Endometrial microvascular endothelial cells (primary cell): Measurements from ENCODE around the gene DEGS2. TPM values are rescaled to one million over a fixed set of nuclear protein-coding genes. Genes with fewer than 3 reads are reported as not detected.
"Not testable (repeated sequence)": the region's sequence is repeated elsewhere in the genome, so short reads cannot be mapped to it uniquely, and the experiment has no call there.

Experiments
- in situ Hi-C: cut with HindIII; loops from 2 replicates; pipeline ENCODE4 v1.10.0; 2017; ENCODE audit warnings: low sequenced_read_pairs, low pct_unique_long_range_greater_than_20kb; ENCODE audit errors: inconsistent ontology term
- total RNA-seq: library from RNA; depleted of rRNA; stranded (reverse); fragments of >200 nt; gene quantifications from one replicate; pipeline ENCODE4 v1.2.3, GENCODE V29; 2015; ENCODE audit errors: inconsistent ontology term

The DEGS2 gene
- total RNA-seq, result not detected

DNA sequence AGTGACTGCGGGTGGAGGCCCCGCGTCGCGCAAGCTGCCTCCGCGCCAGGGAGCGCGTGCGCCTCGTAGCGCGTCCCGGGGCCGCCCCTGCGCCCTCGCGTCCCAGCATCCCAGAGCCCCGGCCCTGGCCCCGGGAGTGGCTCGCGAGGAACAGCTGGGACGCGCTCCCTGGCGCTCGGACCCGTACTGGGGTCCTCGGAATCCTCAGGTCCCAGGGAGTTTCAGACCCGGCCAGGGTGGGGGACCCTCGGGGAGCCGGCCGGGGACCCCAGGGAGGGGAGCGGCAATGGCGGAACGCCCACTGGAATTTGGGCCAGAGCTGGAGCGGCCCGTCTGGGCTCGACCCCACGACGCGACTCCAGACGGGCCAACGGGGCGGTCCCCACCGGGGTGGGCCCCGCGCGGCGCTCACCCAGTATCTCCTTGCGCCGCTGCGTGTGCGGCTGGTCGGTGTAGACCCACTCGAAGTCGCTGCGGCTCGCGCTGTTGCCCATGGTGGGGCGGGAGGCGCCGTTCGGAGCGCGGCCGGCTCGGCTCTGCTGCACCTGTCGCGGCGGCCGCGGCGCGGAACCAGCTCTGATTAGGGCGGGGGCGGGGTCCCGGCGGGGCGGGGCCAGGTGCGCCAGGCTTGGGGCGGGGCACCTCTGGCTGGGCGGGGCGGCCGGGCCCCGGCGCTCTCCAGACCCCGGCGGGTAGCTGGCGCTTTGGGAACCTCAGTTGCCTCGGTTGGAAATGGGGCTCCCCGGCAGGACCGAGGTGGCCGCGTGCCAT lies at the start of gene DEGS2:
DEGS2 (minus strand) TSS at position 552 of the 771 bp plus-strand sequence; CDS start at position 494, 58 bp downstream.
- in situ Hi-C loops, result no loop called here

DNA sequence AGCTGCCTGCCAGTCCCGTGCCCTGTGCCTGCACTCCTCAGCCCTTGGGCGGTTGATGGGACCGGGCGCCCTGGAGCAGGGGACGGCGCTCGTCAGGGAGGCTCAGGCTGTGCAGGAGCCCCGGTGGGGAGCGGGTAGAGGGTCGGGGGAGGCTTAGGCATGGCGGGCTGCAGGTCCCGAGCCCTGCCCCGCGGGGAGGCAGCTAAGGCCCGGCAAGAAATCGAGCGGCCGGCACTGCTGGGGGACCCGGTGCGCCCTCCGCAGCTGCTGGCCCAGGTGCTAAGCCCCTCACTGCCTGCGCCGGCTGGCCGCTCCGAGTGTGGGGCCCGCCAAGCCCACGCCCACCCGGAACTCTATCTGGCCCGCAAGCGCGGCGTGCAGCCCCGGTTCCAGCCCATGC lies 48.7 kb upstream of the DEGS2 start:
- in situ Hi-C loops, result not testable (repeated sequence)

DNA sequence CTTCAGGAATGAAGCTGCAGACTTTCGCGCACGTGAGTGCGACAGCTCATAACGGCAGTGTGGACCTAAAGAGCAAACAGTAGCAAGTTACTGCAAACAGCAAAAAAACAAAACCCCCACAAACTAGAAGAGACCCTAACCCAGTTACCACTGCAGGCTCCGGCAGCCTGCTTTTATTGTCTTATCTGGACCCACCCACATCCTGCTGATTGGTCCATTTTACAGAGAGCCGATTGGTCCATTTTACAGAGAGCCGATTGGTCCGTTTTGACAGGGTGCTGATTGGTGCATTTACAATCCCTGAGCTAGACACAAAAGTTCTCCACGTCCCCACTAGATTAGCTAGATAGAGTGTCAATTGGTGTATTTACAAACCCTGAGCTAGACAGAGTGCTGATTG lies 48.1 kb upstream of the DEGS2 start:
- in situ Hi-C loops, result not testable (repeated sequence)

DNA sequence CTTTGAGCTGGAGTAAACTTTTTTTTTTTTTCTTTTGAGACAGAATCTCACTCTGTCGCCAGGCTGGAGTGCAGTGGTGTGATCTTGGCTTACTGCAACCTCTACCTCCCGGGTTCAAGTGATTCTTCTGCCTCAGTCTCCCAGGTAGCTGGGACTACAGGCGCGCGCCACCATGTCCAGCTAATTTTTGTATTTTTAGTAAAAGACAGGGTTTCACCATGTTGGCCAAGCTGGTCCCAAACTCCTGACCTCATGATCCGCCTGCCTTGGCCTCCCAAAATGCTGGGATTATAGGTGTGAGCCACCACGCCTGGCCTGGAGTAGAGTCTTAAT lies 45.4 kb upstream of the DEGS2 start:
- in situ Hi-C loops, result not testable (repeated sequence)

DNA sequence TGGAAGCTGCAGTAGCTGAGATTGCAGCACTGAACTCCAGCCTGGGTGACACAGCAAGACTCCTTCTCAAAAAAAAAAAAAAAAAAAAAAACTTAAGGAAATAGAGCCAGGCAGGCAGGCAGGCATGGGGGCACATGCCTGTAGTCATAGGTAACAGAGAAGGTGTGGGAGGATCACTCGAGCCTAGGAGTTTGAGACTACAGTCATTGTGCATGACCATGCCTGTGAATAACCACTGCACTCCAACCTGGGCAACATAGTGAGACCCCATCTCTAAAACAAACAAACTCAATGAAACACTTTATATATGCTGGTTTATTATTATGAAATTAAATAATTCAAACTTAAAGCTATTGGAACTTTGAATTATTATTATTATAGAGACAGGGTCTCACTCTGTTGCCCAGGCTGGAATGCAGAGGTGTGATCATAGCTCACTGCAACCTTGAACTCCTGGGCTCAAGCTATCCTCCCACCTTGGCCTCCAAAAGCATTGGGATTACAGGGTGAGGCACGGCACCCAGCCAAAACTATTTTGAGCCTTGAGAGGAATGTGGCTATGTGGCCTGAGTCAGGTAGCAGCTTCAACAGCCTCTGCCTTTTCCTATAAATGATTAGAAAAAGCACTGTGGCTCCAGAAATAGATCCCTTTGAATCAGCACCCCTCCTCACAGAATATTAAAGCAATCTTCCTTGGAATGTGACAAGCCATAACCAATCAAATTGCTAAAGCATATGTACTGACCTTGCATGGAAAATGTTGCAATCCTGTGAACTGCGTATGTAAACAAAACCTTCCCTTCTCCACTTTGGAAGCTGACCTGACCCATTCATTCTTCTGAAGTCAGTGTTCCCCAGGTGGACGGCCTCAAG lies 44.8 kb upstream of the DEGS2 start:
- in situ Hi-C loops, result no loop called here

DNA sequence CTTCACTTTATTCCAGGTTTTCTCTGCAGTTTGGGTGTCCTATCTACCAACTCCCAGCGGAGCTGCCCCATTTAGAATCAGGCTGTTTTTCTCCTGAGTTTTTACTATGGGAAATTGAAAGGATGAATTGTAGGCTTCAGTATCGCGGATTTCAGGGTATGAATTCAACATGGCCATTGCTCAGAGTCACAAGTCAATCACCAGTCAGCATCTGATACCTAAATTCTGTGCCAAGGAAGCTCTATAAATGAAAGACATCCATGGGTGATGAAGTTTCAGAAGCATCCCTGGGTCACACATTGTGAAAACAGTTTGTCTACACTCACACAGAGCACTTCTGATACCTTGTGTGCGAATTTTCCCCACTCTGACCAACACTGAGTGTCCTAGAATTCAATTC lies 43.7 kb upstream of the DEGS2 start:
- in situ Hi-C loops, result no loop called here

DNA sequence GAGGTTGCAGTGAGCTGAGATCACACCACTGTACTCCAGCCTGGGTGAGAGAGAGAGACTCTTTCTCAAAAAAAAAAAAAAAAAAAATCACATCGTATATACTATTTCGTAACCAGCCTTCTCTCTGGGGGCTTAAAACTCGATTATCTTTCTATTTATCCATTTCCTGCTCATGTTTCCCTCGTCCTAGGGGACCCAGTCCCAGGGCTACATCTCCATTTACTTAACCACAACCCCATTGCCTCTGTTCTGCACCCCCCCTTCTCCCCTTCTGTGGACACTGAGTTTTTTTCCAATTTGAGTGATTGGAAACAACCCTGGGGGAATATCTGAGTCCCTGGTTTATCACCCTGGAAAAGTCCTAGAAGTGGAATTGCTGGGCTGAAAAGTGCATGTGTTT lies 43.3 kb upstream of the DEGS2 start:
- in situ Hi-C loops, result no loop called here

DNA sequence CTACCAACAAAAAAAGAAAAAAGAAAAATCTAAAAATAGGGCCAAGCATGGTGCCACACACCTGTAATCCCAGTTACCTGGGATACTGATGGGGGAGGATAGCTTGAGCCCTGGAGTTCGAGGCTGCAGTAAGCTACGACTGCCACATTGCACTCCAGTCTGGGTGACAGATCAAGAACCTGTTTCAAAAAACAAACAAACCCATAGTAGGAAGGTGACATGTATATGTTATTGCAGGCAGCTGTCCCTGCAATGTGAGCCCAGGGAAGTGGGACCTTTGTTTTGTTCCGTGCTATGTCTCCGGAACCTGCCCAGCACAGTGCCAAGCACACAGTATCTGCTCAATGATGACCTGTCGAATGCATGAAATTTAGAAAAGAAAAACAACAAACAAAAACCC lies 42.3 kb upstream of the DEGS2 start:
- in situ Hi-C loops, result no loop called here

DNA sequence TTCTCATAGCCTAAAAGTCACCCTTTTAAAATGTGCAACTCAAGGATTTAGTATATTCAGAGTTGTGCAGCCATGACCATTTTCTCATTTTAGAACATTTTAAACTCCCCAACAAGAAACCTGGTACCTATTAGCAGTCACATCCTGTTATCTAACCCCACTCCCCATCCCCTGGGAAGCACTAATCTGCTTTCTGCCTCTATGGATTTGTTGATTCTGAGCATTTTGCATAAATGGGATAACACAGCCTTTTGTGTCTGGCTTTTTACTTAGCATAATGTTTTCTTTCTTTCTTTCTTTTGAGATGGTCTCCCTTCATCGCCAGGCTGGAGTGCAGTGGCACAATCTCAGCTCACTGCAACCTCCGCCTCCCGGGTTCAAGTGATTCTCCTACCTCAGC lies 40.9 kb upstream of the DEGS2 start:
- in situ Hi-C loops, result no loop called here

DNA sequence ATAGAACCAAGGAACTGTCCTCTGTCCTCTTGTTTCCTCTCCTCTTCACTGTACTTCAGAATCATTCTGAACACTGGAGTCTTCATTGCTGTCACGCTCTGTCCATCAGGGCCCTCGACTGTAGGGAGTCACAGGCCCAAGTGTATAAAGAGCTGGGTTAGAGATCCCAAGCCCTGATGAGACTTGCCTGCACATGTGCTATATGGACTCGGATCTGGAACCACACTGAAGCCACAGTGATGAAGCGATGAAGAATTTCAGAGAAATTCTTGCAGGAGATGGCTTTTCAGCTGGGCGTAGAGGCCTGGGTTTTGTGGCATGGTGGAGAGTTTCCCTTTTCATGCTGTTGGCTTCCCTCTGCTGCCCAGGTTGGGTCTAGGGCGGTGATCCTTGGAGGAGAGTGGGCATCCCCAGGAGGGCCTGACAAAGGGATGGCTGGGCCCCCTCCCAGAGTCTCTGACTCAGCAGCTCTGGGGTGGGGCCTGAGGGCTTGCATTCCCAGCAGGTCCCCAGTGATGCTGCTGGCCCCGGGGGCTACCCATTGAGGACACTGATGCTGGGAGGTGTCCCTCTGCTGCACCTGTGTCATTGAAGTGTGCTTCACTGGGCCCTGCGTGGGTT lies 39.9 kb upstream of the DEGS2 start:
- in situ Hi-C loops, result no loop called here

DNA sequence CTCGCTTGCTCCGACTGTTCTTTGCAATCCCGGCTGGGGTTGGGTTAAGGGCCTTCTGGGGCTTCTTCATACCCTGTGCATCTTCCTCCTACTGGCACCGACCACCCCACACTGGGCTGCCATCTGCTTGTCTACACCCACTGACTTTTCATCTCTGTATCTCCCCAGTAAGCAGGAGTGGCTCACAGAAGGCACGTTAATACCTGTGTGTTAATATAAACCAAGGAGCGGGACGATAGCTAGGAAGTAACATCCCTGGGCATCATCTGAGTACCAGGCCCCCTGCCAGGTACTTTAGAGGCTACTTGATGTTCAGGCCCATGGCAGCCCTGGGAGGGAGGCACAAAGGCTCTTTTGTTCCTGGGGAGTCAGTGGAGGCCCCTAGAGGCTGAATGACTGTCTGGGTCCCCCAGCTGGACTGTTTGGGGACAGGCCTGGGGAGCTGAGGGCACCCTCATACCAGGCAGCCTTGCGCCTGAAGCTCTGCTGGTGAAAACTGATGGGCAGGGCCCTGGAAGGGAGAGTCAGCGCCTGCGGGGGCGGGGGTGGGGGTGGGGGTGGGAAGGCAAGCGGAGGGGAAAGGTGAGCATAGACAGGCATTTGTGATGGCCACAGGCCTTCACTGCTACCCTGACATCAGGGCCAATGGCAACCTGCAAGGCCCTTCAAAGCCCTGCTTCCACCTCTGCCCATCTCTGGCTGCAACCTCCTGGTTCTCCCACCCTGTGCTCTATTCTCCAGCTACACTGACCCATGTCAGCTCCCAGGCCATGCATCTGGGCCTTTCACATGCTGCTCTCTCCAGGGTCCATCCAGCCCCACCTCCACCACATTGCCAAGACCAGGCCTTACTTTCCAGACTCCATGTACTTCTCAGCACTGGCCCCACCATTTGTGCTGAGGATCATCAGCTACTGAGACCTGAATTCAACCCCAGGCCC lies 34.2 kb upstream of the DEGS2 start:
- in situ Hi-C loops, result no loop called here

DNA sequence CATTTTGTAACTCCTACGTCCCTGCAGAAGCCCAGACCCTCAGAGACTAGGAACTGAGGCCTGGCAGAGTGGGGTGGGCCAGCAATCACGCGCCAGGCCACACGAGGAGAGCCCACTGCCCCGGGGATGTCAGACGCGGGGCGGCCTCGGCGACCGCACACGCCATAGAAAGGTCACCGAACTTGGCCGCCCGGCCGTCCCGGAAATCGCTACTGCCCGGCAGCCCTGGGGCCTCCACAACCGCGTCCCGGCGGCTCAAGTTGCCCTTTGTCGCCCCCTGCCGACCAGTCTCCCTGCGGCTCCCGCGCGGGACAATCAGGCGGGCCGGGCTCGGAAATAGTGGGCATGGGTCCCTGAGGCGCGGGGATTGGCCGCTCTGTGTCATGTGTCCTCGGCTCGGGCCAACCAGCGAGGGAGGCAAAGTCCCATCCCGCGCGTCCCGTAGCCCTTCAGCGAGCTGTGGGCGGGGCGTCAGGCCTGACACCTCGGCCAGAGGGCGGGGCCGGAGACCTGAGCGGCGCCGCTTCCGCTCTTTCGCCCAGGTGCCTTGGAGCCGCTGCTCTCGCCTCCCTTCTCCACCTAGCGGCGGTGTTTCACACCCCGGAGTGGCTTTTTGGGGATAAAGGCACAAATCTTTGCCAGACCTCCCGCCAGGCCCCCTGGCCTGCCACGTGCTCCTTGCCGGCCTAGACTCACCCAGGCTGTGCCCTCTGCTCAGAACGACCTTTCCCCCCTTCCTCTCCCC lies 33.4 kb upstream of the DEGS2 start:
- in situ Hi-C loops, result no loop called here

DNA sequence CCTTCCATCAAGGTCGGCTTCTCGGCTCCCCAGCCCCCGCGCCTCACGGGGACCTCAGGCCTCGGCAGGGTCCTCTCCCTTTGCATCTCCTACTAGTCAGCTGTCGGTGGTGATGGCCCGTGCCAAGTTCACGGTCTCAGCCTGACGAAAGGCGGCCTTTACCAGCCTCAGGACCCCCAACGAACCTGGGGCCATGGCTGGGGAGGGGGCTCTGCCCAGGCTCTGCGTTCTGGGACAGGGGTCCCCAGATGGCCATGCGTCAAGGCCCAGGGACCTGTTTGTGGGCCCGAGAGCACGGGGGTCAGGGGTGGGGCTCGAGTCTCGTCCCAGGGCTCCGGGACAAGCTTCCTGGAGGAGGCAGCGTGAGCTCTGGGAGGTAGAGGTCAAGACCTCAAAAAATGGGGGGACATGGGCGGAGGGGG lies 32.8 kb upstream of the DEGS2 start:
- in situ Hi-C loops, result no loop called here

DNA sequence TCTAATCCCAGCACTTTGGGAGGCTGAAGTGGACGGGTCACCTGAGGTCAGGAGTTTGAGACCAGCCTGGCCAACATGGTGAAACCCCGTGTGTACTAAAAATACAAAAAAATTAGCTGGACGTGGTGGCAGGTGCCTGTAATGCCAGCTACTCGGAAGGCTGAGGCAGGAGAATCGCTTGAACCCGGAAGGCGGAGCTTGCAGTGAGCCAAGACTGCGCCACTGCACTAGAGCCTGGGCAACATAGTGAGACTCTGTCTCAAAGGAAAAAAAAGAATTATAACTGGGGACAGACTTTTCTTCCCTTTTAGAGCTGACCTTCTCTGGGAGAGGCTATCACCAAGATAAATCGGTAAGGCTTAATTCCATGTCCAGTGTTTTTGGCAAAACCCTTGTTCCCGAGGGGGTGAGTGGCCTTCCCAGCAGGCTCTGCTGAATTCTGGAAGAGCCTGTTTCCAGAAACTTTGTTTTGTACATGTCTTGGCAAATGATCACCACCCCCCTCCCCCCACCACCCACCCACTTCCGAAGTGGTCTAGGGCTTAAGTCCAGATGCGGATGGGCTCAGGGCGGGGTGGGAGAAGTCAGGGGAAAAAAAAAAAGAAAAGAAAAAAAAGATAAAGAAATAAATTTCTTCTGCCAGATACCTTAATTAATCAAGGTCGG lies 32.3 kb upstream of the DEGS2 start:
- in situ Hi-C loops, result no loop called here

DNA sequence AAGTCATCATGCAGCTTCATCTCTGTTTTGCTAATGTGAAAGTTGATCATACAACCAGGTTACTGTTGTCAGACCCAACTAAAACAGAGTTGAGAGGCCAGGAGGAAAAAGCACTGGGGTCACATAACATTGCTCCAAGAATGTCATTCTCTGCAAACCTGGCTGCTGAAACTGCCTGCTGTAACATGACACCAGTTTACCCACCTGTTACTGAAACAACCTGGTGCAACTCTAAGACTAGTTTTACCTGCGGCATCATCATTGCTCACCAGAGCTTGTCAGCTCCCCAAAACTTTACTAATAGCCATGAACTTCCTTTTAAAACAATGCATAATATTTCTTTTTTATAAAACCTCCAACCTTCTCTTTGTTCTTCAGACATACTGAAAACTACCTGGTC lies 30.7 kb upstream of the DEGS2 start:
- in situ Hi-C loops, result no loop called here

DNA sequence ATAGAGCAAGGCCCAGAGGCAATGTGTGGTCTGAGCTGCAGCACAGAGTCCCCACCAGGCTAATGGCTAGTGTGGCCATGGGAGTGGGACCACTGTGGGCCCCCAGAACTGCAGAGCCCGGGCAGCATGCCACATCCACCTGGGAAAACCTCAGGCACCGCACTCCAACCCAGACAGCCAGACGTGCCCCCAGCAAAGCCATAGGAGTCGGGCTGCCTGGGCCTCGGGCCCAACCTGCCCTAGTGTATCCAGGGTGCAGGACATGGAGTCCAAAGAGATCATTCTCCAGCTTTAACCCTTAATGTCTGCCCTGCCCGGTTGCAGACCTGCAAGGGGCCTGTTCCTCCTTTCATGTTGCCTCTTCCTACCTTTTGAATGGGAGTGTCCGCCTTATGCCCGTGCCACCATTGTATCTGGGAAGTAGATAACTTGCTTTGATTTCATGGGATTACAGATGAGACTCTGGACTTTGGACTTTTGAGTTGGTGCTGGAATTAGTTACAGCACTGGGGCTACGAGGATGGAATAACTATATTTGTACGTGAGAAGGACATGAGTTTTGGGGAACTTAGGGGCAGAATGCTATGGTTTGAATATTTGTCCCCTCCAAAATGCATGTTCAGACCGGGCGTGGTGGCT lies 29.1 kb upstream of the DEGS2 start:
- in situ Hi-C loops, result no loop called here

DNA sequence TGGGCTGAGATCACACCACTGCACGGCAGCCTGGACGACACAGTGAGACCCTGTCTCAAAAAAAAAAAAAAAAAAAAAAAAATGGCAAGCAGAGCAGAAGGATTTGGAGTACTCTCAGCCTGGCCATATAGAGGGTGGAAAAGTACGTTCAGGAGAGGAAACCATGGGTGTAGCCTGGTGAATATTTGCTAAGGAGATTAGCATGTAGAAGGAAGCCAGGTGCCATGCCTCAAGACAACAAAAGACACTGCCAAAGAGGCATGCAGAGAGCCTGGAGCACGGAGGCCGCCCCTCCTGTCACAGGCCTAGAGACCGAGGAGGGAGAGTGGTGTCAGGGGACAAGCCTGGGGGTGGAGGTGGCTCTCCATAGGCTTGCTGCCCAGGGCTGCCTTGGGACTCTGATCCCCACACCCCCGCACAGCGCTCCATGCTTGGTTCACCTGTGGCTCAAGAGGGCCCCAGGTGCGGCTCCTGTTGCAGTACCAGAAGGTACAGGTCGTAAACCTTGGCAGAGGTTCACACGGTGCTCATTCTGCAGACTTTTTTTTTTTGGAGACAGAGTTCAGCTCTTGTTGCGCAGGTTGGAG lies 27.9 kb upstream of the DEGS2 start:
- in situ Hi-C loops, result no loop called here
